K562 treated with DMSO at 1 percent for 4 hours (cell line): ENCODE data around the gene NUTM2A. TPM values are rescaled to one million over a fixed set of nuclear protein-coding genes. Genes with fewer than 3 reads are reported as not detected.

ENCODE experiments used
- total RNA-seq: library from RNA; unstranded; fragments of 300-600 nt; gene quantifications from 2 replicates; pipeline ENCODE4 v1.2.3, GENCODE V29; 2022; ENCODE audit not compliant: insufficient read depth

NUTM2A gene, protein sequence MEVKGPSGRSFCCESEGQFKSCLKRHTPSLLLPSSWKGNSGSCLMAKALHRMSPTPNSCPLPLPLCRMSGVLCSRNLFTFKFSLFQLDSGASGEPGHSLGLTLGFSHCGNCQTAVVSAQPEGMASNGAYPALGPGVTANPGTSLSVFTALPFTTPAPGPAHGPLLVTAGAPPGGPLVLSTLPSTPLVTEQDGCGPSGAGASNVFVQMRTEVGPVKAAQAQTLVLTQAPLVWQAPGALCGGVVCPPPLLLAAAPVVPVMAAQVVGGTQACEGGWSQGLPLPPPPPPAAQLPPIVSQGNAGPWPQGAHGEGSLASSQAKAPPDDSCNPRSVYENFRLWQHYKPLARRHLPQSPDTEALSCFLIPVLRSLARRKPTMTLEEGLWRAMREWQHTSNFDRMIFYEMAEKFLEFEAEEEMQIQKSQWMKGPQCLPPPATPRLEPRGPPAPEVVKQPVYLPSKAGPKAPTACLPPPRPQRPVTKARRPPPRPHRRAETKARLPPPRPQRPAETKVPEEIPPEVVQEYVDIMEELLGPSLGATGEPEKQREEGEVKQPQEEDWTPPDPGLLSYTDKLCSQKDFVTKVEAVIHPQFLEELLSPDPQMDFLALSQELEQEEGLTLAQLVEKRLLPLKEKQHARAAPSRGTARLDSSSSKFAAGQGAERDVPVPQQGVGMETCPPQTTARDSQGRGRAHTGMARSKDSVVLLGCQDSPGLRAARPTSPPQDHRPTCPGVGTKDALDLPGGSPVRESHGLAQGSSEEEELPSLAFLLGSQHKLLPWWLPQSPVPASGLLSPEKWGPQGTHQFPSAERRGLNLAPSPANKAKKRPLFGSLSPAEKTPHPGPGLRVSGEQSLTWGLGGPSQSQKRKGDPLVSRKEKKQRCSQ
- 3.7 and 5.1 TPM in 2 replicates for total RNA-seq

GRCh38 chr10:87225148-87225547, at the start of gene NUTM2A:
TSS of gene NUTM2A (plus strand) at chr10:87225448. CDS start at chr10:87225831, 383 bp downstream.

Other genes starting within 250 kb of the NUTM2A start
- not detected in 2 replicates for gene FAM25A, start 205.2 kb upstream of the NUTM2A start, total RNA-seq
- gene GLUD1, start 130.6 kb upstream of the NUTM2A start, total RNA-seq, result 51.4 and 57.3 TPM in 2 replicates
- gene SHLD2, start 130.2 kb upstream of the NUTM2A start, total RNA-seq, result 13.0 and 16.5 TPM in 2 replicates
- gene NUTM2D, start 132.3 kb downstream of the NUTM2A start, total RNA-seq, result 7.6 and 9.4 TPM in 2 replicates